GM12878 (cell line): ENCODE measurements around the gene KRTAP10-2. TPM values are rescaled to one million over a fixed set of nuclear protein-coding genes. Genes with fewer than 3 reads are reported as not detected.

ENCODE experiments used
- ATAC-seq: fragments of 200-7000 bp; cut with Tn5 transposase; 3 replicates; pipeline ENCODE4 v1.9.1; 2020; ENCODE audit warnings: mild to moderate bottlenecking, moderate library complexity
- BruUV-seq: library from RNA; stranded (reverse); fragments of 400-500 nt; replicated peaks from 2 replicates; lab custom pipeline; 2021; lab: Mats Ljungman, UMichigan
- CTCF ChIA-PET: fragments of 300-600 bp; sonication (Branson Sonifier 250); formaldehyde crosslinking; extraction: SDS; loops from one replicate; lab custom pipeline; 2021; ENCODE audit warnings: inconsistent platforms; lab: Yijun Ruan, JAX
- POLR2A ChIA-PET: fragments of 350-600 bp; formaldehyde crosslinking; extraction: SDS; loops from one replicate; lab custom pipeline; 2021; ENCODE audit warnings: inconsistent platforms; lab: Charles Lee
- RAD21 ChIA-PET: fragments of 300-600 bp; sonication (Branson Sonifier 250); formaldehyde crosslinking; loops from one replicate; lab custom pipeline; 2023; ENCODE audit warnings: antibody characterized with exemption; ENCODE audit not compliant: unreplicated experiment; lab: Charles Lee
- SMC1A ChIA-PET: fragments of 300-600 bp; sonication (Branson Sonifier 250); formaldehyde crosslinking; loops from one replicate; lab custom pipeline; 2023; ENCODE audit not compliant: unreplicated experiment, uncharacterized antibody; lab: Charles Lee
- DNase-seq: peaks from one replicate; pipeline ENCODE4 v3.0.0-alpha.2; 2011; ENCODE audit warnings: low read depth, low spot score
- FAIRE-seq: peaks from 3 replicates; lab custom pipeline; 2011; peaks lifted over from hg19 to GRCh38; lab: Jason Lieb, UNC
- H2AFZ ChIP-seq: 2 replicates; pipeline ENCODE4 v1.6.0; 2011; ENCODE audit warnings: low read depth, low read length, control low read depth; ENCODE audit not compliant: control insufficient read depth
- H3K27ac ChIP-seq: 2 replicates; pipeline ENCODE4 v1.5.1; 2011; ENCODE audit warnings: control low read depth; ENCODE audit not compliant: control insufficient read depth, insufficient read depth
- H3K27me3 ChIP-seq, 2 experiments: replicated peaks in 1 of 2; 2 replicates each; pipeline versions ENCODE4 v1.6.0 to v1.6.1; 2011; ENCODE audit warnings: low read length in 1 of 2; ENCODE audit not compliant: control insufficient read depth in 2 of 2, insufficient read depth in 2 of 2
- H3K36me3 ChIP-seq, 2 experiments: 2 replicates each; pipeline ENCODE4 v1.5.1; 2011; ENCODE audit warnings: low read length in 1 of 2; ENCODE audit not compliant: control insufficient read depth in 2 of 2, insufficient read depth in 2 of 2
- H3K4me1 ChIP-seq: 2 replicates; pipeline ENCODE4 v1.6.1; 2011; ENCODE audit warnings: mild to moderate bottlenecking, low read length, moderate library complexity, mixed read lengths; ENCODE audit not compliant: control insufficient read depth, insufficient read depth
- H3K4me2 ChIP-seq: 2 replicates; pipeline ENCODE4 v1.6.0; 2011; ENCODE audit warnings: control low read depth; ENCODE audit not compliant: control insufficient read depth, insufficient read depth
- H3K4me3 ChIP-seq: fragments of 200-600 bp; sonication (generic); 2 replicates; pipeline ENCODE4 v1.5.1; 2016
- H3K79me2 ChIP-seq: 2 replicates; pipeline ENCODE4 v1.6.0; 2011; ENCODE audit warnings: low read length; ENCODE audit not compliant: control insufficient read depth, insufficient read depth
- H3K9ac ChIP-seq: 2 replicates; pipeline ENCODE4 v1.8.0; 2011; ENCODE audit warnings: low read length, control low read depth, mixed read lengths; ENCODE audit not compliant: control insufficient read depth, insufficient read depth
- H3K9me3 ChIP-seq: replicated peaks from 3 replicates; pipeline ENCODE4 v1.5.1; 2011; ENCODE audit warnings: mild to moderate bottlenecking, low read length; ENCODE audit not compliant: control insufficient read depth, insufficient read depth
- H4K20me1 ChIP-seq: 2 replicates; pipeline ENCODE4 v1.6.0; 2011; ENCODE audit not compliant: control insufficient read depth, insufficient read depth
- CREM ChIP-seq: IDR thresholded peaks from 2 replicates; pipeline ENCODE4 v1.6.1; 2014; ENCODE audit warnings: antibody characterized with exemption, low read depth
- HDAC2 ChIP-seq: fragments of 200-600 bp; sonication (generic); IDR thresholded peaks from 2 replicates; pipeline ENCODE4 v1.6.1; 2017
- HDGF ChIP-seq: fragments of 450-650 bp; IDR thresholded peaks from 2 replicates; pipeline ENCODE4 v1.6.1; 2016; ENCODE audit warnings: antibody characterized with exemption
- MYB ChIP-seq: fragments of 150-350 bp; IDR thresholded peaks from 2 replicates; pipeline ENCODE4 v1.6.1; 2014; ENCODE audit warnings: mild to moderate bottlenecking, low read depth, low read length, borderline replicate concordance
- TAF1 ChIP-seq: IDR thresholded peaks from 2 replicates; pipeline ENCODE4 v1.6.1; 2011; ENCODE audit warnings: mild to moderate bottlenecking, low read depth, low read length, borderline replicate concordance
- WGBS: methylation state at CpG from one replicate; pipeline ENCODE4 v1.1.6; 2016; ENCODE audit warnings: low lambda C conversion rate; ENCODE audit not compliant: insufficient replicate concordance, insufficient coverage; ENCODE audit errors: missing lambda C conversion rate; 5-methylcytosine and 5-hydroxymethylcytosine counted together
- in situ Hi-C: fragments of 300-500 bp; cut with MboI; formaldehyde crosslinking; loops from 9 replicates; pipeline ENCODE4 v1.14.3; 2018; ENCODE audit warnings: mixed read lengths
- intact Hi-C: fragments of 100-400 bp; cut with micrococcal nuclease; formaldehyde crosslinking; loops from one replicate; pipeline ENCODE4 v1.14.2; 2022; ENCODE audit not compliant: unreplicated experiment
- polyA plus RNA-seq, 11 experiments: library from polyadenylated mRNA; depleted of rRNA in 4 of 11; unstranded in 6 of 11; stranded (reverse) in 5 of 11; fragments of >200 nt; fragmentation: Nextera tagmentation in 4 of 11; fragmentation: Illumina TruSeq in 1 of 11; extraction: Ambion mirVana in 4 of 11; extraction: Trizol in 1 of 11; gene quantifications; 1 replicate in 1 of 11; 2 replicates in 10 of 11; pipeline versions ENCODE4 v1.2.1 to v1.2.3, GENCODE V29; 2011 to 2016; ENCODE audit warnings: inconsistent platforms in 2 of 11, missing spikeins in 2 of 11, low read depth in 1 of 11
- total RNA-seq, 4 experiments: library from RNA; depleted of rRNA in 3 of 4; stranded (reverse); fragments of >200 nt in 3 of 4; fragmentation: Illumina TruSeq in 1 of 4; extraction: Trizol in 1 of 4; gene quantifications; 2 replicates each; pipeline versions ENCODE4 v1.2.1 to v1.2.3, GENCODE V29; 2013 to 2021

Gene KRTAP10-2
- total and polyA plus RNA-seq, 10 of the 15 experiments (the other 5 are each of a cell fraction or from before 2014, with no cell fraction given) = not detected

- no peak overlapping the region for H3K27ac ChIP-seq
- ChIA-PET CTCF (no interaction called here), POLR2A (no interaction called here), RAD21 (no interaction called here), SMC1A (no interaction called here)
- no peaks in the 10 kb centered on the region for H3K27me3 ChIP-seq
- no peaks in the 10 kb centered on the region for H3K79me2 ChIP-seq
- H3K9me3 ChIP-seq = peaks cover 5% of the 10 kb centered on the region; the same call in 2 of the 3 replicates
- 47% methylated on average over 22 of the region's 22 CpGs for WGBS
- H3K4me3 ChIP-seq = no peak overlapping the region
- H3K36me3 ChIP-seq = no peaks in the 10 kb centered on the region
- DNase-seq (no peak), ATAC-seq (no peak), FAIRE-seq (no peak)
- H2AFZ ChIP-seq = no peak overlapping the region
- in situ Hi-C loops = no loop called here
- TF ChIP-seq HDAC2 (no peak), CREM (no peak), HDGF (no peak), TAF1 (no peak)
- no TSS peak for BruUV-seq
- no peaks in the 10 kb centered on the region for H3K4me1 ChIP-seq
- H3K9ac ChIP-seq = no peak overlapping the region
- H4K20me1 ChIP-seq = no peaks in the 10 kb centered on the region
- intact Hi-C loops = no loop called here
- H3K4me2 ChIP-seq = no peak overlapping the region
These were observed 27.9 kb upstream of the KRTAP10-2 start for GRCh38 chr21:44579056-44579832.

DNA sequence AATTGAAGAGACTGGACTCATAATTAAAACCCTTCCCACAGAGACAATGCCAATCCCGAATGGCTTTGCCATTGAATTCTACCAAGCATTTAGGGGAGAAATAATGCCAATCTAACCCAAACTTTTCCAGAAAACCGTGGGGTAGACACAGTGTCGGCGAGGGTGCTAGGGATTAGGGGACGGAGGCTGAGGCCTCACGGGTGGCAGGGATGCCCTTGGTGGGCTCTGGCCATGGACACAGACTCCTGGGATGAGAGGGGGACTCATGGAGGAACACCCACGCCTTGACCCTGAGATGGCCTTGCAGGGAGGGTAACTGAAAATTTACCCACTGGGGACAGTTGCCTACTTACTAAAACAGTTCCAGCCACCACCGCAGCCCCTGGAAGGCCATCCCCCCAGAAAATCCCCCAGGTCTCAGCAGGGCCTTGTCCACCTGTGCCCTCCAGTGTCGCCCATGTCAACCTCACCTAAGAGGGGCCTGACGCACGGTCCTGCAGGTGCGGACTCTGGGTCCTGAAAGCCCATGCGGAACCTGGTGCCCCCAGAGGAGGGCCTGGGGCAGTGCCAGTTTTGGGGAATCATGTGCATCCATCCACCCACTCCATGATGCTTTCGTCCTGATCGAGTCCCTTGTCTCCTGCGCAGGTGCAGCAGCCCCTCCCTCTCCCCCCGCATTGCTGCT lies 27.2 kb upstream of the KRTAP10-2 start:
- POLR2A ChIA-PET = no interaction called here
- DNase-seq (no peak), FAIRE-seq (no peak), ATAC-seq (no peak)
- Histone ChIP-seq H3K9me3 (peaks cover 5% of the 10 kb centered on the region; the same call in 2 of the 3 replicates), H3K36me3 (no peaks in the 10 kb centered on the region), H4K20me1 (no peaks in the 10 kb centered on the region), H3K27ac (no peak overlapping the region), H3K4me3 (no peak overlapping the region), H3K27me3 (no peaks in the 10 kb centered on the region), H3K79me2 (no peaks in the 10 kb centered on the region), H3K4me1 (no peaks in the 10 kb centered on the region), H3K9ac (no peak overlapping the region), H2AFZ (no peak overlapping the region), H3K4me2 (no peak overlapping the region)
- CTCF ChIA-PET = no interaction called here
- RAD21 ChIA-PET = no interaction called here
- intact Hi-C loops = no loop called here
- BruUV-seq = no TSS peak
- TF ChIP-seq MYB = no peak
- in situ Hi-C loops = no loop called here
- 51% methylated on average over 17 of the region's 17 CpGs for WGBS
- SMC1A ChIA-PET = no interaction called here
